Neural cell (in vitro differentiated cells): ENCODE results near the gene MMP15.

ENCODE experiments used
- EP300 ChIP-seq: fragments of 450-650 bp; conservative IDR thresholded peaks from 2 replicates; pipeline ENCODE4 v1.6.1; 2014; ENCODE audit warnings: antibody characterized with exemption, mild to moderate bottlenecking, moderate library complexity; ENCODE audit not compliant: poor library complexity, severe bottlenecking
- EZH2 ChIP-seq: fragments of 200-600, 300-800 bp; shearing (Covaris generic), sonication (generic); IDR thresholded peaks from 2 replicates; pipeline ENCODE4 v1.6.1; 2014; ENCODE audit warnings: antibody characterized with exemption, low read length, borderline replicate concordance, mild to moderate bottlenecking; ENCODE audit not compliant: insufficient read depth, poor library complexity, severe bottlenecking
- MXI1 ChIP-seq: fragments of 450-650 bp; conservative IDR thresholded peaks from 2 replicates; pipeline ENCODE4 v1.6.1; 2014; ENCODE audit warnings: antibody characterized with exemption, mild to moderate bottlenecking; ENCODE audit not compliant: poor library complexity, severe bottlenecking
- POLR2AphosphoS5 ChIP-seq: IDR thresholded peaks from 2 replicates; pipeline ENCODE4 v1.6.1; 2012
- RAD21 ChIP-seq: fragments of 450-650 bp; conservative IDR thresholded peaks from 2 replicates; pipeline ENCODE4 v1.6.1; 2014; ENCODE audit warnings: antibody characterized with exemption, mild to moderate bottlenecking, moderate library complexity
- SMC3 ChIP-seq: fragments of 450-650 bp; conservative IDR thresholded peaks from 2 replicates; pipeline ENCODE4 v1.6.1; 2014; ENCODE audit warnings: antibody characterized with exemption, mild to moderate bottlenecking, moderate library complexity; ENCODE audit not compliant: poor library complexity
- TAF1 ChIP-seq: IDR thresholded peaks from 2 replicates; pipeline ENCODE4 v1.6.1; 2012; ENCODE audit warnings: low read depth
- TF ChIP-seq, protein P1 (sequence below): fragments of 450-650 bp; IDR thresholded peaks from 2 replicates; pipeline ENCODE4 v1.5.1; 2014; ENCODE audit warnings: antibody characterized with exemption, mild to moderate bottlenecking, moderate library complexity; ENCODE audit not compliant: poor library complexity, severe bottlenecking

DNA sequence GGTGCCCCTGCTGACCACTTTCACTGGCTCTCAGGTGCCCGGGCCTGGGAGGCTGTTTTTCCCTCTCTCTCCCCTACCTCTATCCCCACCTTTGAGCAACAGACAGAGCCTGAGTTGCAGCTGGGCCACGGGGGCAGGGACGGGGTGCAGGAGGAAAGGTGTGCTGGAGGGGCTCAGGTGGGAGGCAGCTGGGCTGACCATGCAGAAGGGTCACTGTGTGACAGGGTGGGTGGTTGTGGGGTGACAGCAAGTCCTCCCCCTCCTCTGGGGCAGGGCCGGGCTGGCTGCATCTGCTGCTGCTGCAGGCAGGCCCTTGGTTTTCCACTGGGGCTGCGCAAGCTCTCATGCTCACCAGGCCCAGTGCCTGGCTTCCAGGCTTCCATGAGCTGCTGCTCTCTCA, 31.7 kb upstream of the MMP15 start:
- TF ChIP-seq, protein P1, sequence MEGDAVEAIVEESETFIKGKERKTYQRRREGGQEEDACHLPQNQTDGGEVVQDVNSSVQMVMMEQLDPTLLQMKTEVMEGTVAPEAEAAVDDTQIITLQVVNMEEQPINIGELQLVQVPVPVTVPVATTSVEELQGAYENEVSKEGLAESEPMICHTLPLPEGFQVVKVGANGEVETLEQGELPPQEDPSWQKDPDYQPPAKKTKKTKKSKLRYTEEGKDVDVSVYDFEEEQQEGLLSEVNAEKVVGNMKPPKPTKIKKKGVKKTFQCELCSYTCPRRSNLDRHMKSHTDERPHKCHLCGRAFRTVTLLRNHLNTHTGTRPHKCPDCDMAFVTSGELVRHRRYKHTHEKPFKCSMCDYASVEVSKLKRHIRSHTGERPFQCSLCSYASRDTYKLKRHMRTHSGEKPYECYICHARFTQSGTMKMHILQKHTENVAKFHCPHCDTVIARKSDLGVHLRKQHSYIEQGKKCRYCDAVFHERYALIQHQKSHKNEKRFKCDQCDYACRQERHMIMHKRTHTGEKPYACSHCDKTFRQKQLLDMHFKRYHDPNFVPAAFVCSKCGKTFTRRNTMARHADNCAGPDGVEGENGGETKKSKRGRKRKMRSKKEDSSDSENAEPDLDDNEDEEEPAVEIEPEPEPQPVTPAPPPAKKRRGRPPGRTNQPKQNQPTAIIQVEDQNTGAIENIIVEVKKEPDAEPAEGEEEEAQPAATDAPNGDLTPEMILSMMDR = no peak
- TF ChIP-seq EP300 (no peak), TAF1 (no peak), POLR2AphosphoS5 (no peak), MXI1 (no peak), SMC3 (no peak), RAD21 (no peak), EZH2 (no peak)
